A549 treated with AZD9567 at 1 μM for 4 hours (cell line): ENCODE results near the gene CITED1. TPM values are rescaled to one million over a fixed set of nuclear protein-coding genes. Genes with fewer than 3 reads are reported as not detected.

ENCODE experiments used
- total RNA-seq: library from RNA; stranded (reverse); fragments of 200-300 nt; extraction: Qiagen RNA extraction; gene quantifications from 5 replicates; pipeline ENCODE4 v1.2.3, GENCODE V29; 2022; ENCODE audit not compliant: insufficient read depth

CITED1 gene
- total RNA-seq, result 1.3 to 1.7 TPM (median 1.6 TPM) in 4 of 5 replicates, not detected in the other

GRCh38 chrX:72305286-72306084, at the start of gene CITED1:
Gene CITED1, minus strand, starts transcription at chrX:72305914. Its CDS starts 3,045 bp downstream, at chrX:72302869.

Other genes starting within 250 kb of the CITED1 start
- gene RTL5, start 174.0 kb downstream of the CITED1 start, total RNA-seq, result 2.7 to 6.6 TPM (median 2.8 TPM) in 5 replicates
- gene PIN4, start 124.2 kb downstream of the CITED1 start, total RNA-seq, result 35.4 to 40.0 TPM (median 36.9 TPM) in 5 replicates
- 9.3 to 12.9 TPM (median 11.7 TPM) in 5 replicates for gene ERCC6L, start 66.9 kb downstream of the CITED1 start, total RNA-seq
- gene RPS4X, start 28.7 kb downstream of the CITED1 start, total RNA-seq, result 1,543 to 1,599 TPM (median 1,555 TPM) in 5 replicates